Thyroid gland (tissue), 4 donors: ENCODE results near the gene SUDS3.

Experiments used
- POLR2A ChIP-seq, 2 donors: fragments of 450-650 bp; IDR thresholded peaks; one replicate each; pipeline ENCODE4 v1.6.1; 2017; ENCODE audit warnings: antibody characterized with exemption in 2 of 2, mild to moderate bottlenecking in 2 of 2, moderate library complexity in 1 of 2
- TF ChIP-seq, protein P1 (sequence below), 6 experiments: fragments of 200-600 bp in 3 of 6; fragments of 450-650 bp in 3 of 6; sonication (generic) in 3 of 6; IDR thresholded peaks; one replicate each; pipeline ENCODE4 v1.5.1; 2016 to 2019; ENCODE audit warnings: antibody characterized with exemption in 6 of 6, mild to moderate bottlenecking in 2 of 6, inconsistent platforms in 1 of 6, moderate library complexity in 1 of 6

GRCh38 chr12:118326991-118327390 is 49.4 kb upstream of the SUDS3 start:
- no peak for TF ChIP-seq POLR2A (IDR thresholded peaks at IDR 0.05)
- TF ChIP-seq, protein P1, sequence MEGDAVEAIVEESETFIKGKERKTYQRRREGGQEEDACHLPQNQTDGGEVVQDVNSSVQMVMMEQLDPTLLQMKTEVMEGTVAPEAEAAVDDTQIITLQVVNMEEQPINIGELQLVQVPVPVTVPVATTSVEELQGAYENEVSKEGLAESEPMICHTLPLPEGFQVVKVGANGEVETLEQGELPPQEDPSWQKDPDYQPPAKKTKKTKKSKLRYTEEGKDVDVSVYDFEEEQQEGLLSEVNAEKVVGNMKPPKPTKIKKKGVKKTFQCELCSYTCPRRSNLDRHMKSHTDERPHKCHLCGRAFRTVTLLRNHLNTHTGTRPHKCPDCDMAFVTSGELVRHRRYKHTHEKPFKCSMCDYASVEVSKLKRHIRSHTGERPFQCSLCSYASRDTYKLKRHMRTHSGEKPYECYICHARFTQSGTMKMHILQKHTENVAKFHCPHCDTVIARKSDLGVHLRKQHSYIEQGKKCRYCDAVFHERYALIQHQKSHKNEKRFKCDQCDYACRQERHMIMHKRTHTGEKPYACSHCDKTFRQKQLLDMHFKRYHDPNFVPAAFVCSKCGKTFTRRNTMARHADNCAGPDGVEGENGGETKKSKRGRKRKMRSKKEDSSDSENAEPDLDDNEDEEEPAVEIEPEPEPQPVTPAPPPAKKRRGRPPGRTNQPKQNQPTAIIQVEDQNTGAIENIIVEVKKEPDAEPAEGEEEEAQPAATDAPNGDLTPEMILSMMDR (IDR thresholded peaks at IDR 0.05), result no peak
